Femur (tissue), 1 donor: ENCODE data around the gene FBXO17.

Experiments
- DNase-seq: peaks from one replicate; pipeline ENCODE4 v3.0.0-alpha.2; 2017

The FBXO17 gene

GRCh38 chr19:38915329-38916321 lies 59.9 kb downstream of the FBXO17 start:
- DNase-seq, result no peak

GRCh38 chr19:38913958-38914357 lies 61.6 kb downstream of the FBXO17 start:
- no peak for DNase-seq

GRCh38 chr19:38912600-38913514 lies 62.7 kb downstream of the FBXO17 start:
- DNase-seq, result no peak

GRCh38 chr19:38911388-38912001 lies 64.0 kb downstream of the FBXO17 start:
- DNase-seq, result peak; percentile 15

- no peak for DNase-seq
Observed at GRCh38 chr19:38910488-38910887, 65.1 kb downstream of the FBXO17 start.

- DNase-seq, result no peak
Observed at GRCh38 chr19:38908911-38909310, 66.6 kb downstream of the FBXO17 start.

- no peak for DNase-seq
Observed at GRCh38 chr19:38907670-38908069, 67.9 kb downstream of the FBXO17 start.

- no peak for DNase-seq
Observed at GRCh38 chr19:38907227-38907626, 68.3 kb downstream of the FBXO17 start.

- DNase-seq, result no peak
Observed at GRCh38 chr19:38905620-38906019, 69.9 kb downstream of the FBXO17 start.

GRCh38 chr19:38904581-38905539 lies 70.7 kb downstream of the FBXO17 start:
- DNase-seq, result no peak

GRCh38 chr19:38901683-38902082 lies 73.9 kb downstream of the FBXO17 start:
- no peak for DNase-seq

GRCh38 chr19:38900743-38901190 lies 74.8 kb downstream of the FBXO17 start:
- no peak for DNase-seq

- DNase-seq, result no peak
Observed at GRCh38 chr19:38900202-38900629, 75.3 kb downstream of the FBXO17 start.

GRCh38 chr19:38899447-38900201 lies 75.9 kb downstream of the FBXO17 start, which contains the start of the genes NFKBIB and SIRT2:
NFKBIB (plus strand) TSS chr19:38899969; CDS start chr19:38900033, 64 bp downstream.
SIRT2 (minus strand) TSS chr19:38899618; CDS start chr19:38899521, 97 bp downstream.
- DNase-seq, result peak; percentile 100

- no peak for DNase-seq
Observed at GRCh38 chr19:38898788-38899446, 76.6 kb downstream of the FBXO17 start.

GRCh38 chr19:38894968-38895367 lies 80.6 kb downstream of the FBXO17 start:
- DNase-seq, result peak; percentile 15

GRCh38 chr19:38893341-38893771 lies 82.2 kb downstream of the FBXO17 start:
- no peak for DNase-seq

GRCh38 chr19:38892841-38893240 lies 82.7 kb downstream of the FBXO17 start:
- DNase-seq, result no peak

- DNase-seq, result no peak
Observed at GRCh38 chr19:38891771-38892170, 83.8 kb downstream of the FBXO17 start.
